T follicular helper cell (primary cell): ENCODE measurements around the gene RCBTB1.
"Not testable (repeated sequence)": the region's sequence is repeated elsewhere in the genome, so short reads cannot be mapped to it uniquely, and the experiment has no call there.

ENCODE experiments used
- DNase-seq: peaks from one replicate; pipeline ENCODE4 v3.0.0-alpha.2; 2020; ENCODE audit warnings: low read depth
- total RNA-seq, 2 experiments: gene quantifications; one replicate each; lab custom pipeline; 2026; lab: John Stamatoyannopoulos, UW

Gene RCBTB1
- 29.6 to 60.8 reads per million in 2 experiments for total RNA-seq

- DNase-seq: peak; percentile 60
These were observed at the start of gene RCBTB1 for GRCh38 chr13:49585220-49586157. Gene RCBTB1 (minus strand): TSS chr13:49585558. CDS start chr13:49567279, 18,279 bp downstream.

GRCh38 chr13:49633710-49634109 is 48.4 kb upstream of the RCBTB1 start:
- no peak for DNase-seq

GRCh38 chr13:49632156-49632555 is 46.8 kb upstream of the RCBTB1 start:
- DNase-seq: no peak

- DNase-seq: no peak
These were observed 45.2 kb upstream of the RCBTB1 start for GRCh38 chr13:49630580-49630979.

- no peak for DNase-seq
These were observed 44.6 kb upstream of the RCBTB1 start for GRCh38 chr13:49629947-49630346.

DNA sequence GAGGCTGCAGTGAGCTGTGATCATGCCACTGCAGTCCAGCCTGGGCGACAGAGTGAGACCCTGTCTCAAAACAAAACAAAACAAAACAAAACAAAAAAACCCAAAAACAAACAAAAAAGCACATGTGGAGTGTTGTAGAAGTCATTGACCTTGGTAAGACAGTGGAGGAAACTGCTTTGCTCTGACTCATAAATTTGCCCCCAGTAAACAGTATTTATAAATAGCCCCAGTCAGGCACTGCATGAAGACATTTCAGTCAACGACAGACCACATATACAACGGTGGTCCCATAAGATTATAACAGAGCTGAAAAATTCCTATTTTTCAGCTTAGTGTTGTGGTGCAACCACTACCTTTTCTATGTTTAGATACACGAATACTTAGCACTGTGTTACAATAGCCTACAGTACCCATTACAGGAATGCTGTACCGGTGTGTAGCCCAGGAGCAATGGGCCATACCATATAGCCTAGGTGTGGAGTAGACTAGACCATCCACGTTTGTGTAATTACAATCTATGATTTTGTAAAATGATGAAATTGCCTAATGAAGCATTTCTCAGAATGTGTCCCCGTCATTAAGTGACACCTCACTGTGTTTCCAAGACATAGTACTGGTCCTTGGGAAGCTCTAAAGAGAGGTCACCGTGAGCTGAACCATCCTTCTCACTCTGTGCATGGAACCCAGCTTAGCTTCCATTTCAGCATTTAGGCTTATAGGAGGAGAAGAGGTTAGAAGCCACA is 44.0 kb upstream of the RCBTB1 start:
- DNase-seq: no peak

DNA sequence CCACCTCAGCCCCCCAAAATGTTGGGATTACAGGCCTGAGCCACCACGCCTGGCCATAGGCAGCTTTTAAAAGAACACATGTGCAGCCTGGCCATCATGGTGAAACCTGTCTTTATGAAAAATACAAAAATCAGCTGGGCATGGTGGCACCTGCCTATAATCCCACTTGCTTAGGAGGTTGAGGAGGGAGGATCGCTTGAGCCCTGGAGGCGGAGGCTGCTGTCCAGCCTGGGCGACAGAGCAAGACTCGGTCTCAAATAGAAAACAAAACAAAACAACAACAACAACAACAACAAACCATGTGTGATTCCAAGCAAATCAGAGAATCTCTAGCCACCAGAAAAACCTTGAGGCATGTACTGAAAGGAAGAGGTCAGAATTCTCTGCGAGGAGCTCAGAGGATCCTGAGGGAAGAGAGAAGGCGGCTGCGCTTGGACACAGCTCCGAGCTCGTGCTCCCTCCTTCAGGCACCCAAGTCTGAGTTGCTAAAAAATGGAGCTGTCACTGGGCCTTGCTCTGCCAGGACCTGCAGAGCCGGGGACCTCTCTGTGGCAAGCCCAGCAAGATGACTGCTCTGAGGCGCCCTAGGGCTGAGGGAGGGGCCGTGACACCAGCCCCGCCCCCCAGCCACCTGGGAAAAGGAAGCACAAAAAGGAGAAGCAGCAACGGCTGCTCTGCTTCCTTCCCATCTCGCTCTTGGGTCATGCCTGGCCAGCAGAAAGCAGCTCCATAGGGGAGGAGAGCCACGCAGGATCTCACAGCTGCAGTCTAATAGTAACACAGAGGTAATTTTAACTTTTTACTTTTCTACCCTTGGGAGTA is 42.7 kb upstream of the RCBTB1 start, which contains the start of gene ARL11:
Gene ARL11, plus strand, starts transcription at position 677 of the 822 bp plus-strand sequence. CDS start 1,941 bp downstream, outside the sequence.
- peak; percentile 7 for DNase-seq

- no peak for DNase-seq
These were observed 40.2 kb upstream of the RCBTB1 start for GRCh38 chr13:49625392-49626079.

DNA sequence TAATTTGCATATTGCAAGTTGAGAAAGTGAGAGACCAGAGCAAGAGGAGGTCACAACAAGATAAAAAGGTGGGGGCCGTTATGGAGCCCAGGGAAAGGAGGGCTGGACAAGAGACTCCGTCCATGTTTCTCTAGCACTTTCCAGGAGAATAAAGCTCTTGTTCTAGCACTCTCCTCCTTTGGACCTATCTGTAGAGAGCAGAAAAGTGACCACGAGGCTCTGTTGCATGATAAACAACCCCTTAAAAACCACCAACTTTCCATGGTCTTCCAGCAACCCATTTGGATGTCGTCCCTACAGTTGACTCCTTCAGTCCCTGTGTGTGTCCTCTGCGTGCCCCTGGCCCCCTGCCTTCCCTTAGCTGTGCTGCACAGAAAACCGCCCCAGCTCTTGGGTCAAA is 38.9 kb upstream of the RCBTB1 start:
- DNase-seq: no peak

DNA sequence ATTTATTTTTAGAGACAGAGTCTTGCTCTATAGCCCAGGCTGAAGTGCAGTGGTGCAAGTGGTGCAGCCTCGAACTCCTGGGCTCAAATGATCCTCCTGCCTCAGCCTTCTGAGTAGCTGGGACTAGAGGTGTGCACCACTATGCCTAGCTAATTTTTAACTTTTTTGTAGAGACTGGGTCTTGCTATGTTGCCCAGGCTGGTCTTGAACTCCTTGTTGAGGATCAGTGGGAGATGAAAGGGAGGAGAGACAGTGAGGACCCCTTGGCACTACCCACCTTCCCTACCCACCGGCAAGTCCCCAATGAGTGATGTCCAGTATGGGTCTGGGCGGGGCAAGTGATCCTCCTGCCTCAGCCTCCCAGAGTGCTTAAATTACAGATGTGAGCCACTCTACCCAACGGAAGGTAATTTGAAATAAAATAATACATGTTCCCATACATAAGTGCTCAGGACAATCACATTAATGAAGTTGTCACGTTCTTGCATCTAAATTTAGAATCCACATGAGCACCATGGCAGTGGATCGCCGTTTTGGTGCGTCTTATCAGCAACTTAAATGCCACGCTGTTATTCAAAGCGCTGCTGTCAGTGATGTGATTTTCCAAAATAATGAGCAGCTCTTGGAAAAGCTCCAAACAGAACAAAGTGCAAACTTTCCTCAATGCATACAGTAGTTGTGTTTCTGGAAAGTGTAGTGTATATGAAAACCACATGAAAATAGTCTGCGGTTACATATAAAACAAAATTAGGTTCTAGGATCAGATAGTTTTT is 37.0 kb upstream of the RCBTB1 start:
- DNase-seq: no peak

GRCh38 chr13:49620170-49620621 is 34.8 kb upstream of the RCBTB1 start:
- DNase-seq: no peak

DNA sequence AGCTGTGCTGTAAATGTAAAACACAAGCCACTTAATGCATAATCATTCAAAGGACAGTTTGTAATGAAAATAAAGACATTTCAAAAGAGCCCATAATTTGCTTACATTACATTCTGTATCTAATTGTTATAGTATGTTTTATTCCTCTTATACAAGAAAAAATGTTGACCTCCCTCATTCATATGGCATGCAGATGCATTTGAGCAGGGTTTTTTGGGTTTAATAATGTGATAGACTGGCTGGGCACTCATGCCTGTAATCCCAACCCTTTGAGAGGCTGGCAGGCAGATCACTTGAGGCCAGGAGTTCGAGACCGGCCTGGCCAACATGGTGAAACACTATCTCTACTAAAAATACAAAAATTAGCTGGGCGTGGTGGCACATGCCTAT is 31.3 kb upstream of the RCBTB1 start:
- DNase-seq: no peak

GRCh38 chr13:49615836-49616675 is 30.7 kb upstream of the RCBTB1 start:
- DNase-seq: no peak

DNA sequence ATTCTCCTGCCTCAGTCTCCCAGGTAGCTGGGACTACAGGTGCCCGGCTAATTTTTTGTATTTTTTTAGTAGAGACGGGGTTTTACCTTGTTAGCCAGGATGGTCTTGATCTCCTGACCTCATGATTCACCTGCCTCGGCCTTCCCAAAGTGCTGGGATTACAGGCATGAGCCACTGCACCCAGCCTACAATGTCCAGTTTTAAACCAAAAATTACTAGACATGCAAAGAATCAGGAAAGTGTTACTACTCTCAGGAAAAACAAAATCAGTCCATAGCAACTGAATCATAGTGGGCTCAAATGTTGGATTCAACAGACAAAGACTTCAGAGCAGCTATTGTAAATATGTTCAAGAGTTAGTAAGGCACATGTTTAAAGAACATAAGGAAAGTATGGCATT is 26.7 kb upstream of the RCBTB1 start:
- DNase-seq: not testable (repeated sequence)

GRCh38 chr13:49610176-49610575 is 24.8 kb upstream of the RCBTB1 start:
- no peak for DNase-seq

GRCh38 chr13:49608651-49609331 is 23.4 kb upstream of the RCBTB1 start:
- DNase-seq: no peak

GRCh38 chr13:49607761-49608160 is 22.4 kb upstream of the RCBTB1 start:
- no peak for DNase-seq

DNA sequence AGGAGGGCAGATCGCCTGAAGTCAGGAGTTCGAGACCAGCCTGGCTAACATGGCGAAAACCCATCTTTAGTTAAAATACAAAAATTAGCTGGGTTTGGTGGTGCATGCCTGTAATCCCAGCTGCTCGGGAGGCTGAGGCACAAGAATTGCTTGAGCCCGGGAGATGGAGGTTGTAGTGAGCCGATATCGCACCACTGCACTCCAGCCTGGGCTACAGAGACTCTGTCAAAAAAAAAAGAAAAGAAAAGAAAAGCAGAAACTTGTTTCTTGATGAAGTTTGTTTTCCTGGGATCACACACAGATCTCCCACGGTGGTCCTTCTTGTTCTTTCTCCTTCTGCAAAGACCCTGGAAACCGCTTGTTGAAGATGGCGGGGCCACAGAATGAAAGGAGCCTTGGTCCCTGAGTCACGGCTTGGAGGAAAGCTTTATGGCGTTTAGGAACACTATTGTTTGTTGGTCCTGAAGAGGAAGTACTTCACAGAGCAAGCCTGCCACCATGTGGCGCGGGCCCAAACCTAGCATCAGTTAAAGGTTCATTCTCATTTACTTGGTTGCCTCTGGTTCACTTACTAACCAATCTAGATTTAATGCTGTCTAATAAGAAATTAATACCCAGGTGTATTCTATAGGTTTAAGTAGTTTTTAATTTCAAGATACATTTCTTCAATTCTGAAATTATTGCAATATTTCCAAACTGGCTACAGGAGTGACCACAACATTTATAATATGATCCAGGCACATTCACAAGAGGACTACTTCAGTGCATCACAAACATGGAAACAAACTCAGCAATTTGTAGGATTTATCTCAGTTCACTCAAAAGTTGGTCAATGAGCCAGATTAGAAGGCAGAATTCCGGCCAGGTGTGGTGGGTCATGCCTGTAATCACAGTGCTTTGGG is 21.6 kb upstream of the RCBTB1 start:
- peak; percentile 63 for DNase-seq
